Activated T-cell treated with anti-CD3 and anti-CD28 coated beads, Interleukin-2, amount 50 U/mL, for 4 hours (primary cell): ENCODE results near the gene DAP3. TPM values are rescaled to one million over a fixed set of nuclear protein-coding genes. Genes with fewer than 3 reads are reported as not detected.
"Not testable (repeated sequence)": the region's sequence is repeated elsewhere in the genome, so short reads cannot be mapped to it uniquely, and the experiment has no call there.

Experiments used
- ATAC-seq, 2 donors: fragments of 200-7000 bp; cut with Tn5 transposase; one replicate each; pipeline ENCODE4 v1.10.0; 2021
- DNase-seq: peaks from one replicate; pipeline ENCODE4 v3.0.0-alpha.2; 2020
- H3K27me3 Mint-ChIP-seq: one replicate; pipeline ENCODE4 v1.8.0; 2021; ENCODE audit warnings: low read depth, mixed read lengths
- H3K36me3 Mint-ChIP-seq: one replicate; pipeline ENCODE4 v1.8.0; 2022; ENCODE audit warnings: mixed read lengths; ENCODE audit not compliant: insufficient read depth
- H3K4me1 Mint-ChIP-seq: one replicate; pipeline ENCODE4 v1.8.0; 2021; ENCODE audit warnings: low read depth, mixed read lengths
- H3K4me3 Mint-ChIP-seq: one replicate; pipeline ENCODE4 v1.8.0; 2021; ENCODE audit warnings: mild to moderate bottlenecking, moderate library complexity, mixed read lengths
- H3K9me3 Mint-ChIP-seq: one replicate; pipeline ENCODE4 v1.8.0; 2021; ENCODE audit warnings: mixed read lengths
- total RNA-seq, 3 donors: library from RNA; stranded (reverse); gene quantifications; one replicate each; pipeline ENCODE4 v1.2.1, GENCODE V29; 2021

The DAP3 gene
- total RNA-seq, 3 donors from 2014 or later: 194 to 197 (median 196) TPM

DNA sequence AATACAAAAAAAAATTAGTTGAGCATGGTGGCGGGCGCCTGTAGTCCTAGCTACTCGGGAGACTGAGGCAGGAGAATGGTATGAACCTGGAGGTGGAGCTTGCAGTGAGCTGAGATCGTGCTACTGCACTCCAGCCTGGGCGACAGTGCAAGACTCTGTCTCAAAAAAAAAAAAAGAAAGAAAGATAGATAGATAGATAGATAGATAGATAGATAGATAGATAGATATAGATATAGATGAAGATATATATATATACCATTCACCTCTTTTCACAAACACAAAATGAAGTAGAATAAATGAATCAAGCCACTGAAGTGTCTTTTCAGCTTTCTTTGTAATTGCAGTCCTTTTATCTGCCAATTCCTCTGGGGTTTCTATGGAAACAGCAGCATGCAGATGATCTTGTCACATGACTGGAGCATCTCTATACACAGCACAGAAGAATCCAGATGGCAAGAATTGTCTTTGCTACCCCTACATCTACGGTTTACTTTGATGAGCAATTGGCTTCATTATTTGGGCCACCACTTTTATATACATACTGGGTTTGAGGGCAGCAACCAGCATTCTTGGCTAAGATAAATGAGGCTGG is 29.7 kb downstream of the DAP3 start:
- ATAC-seq, H3K36me3 Mint-ChIP-seq, H3K4me1 Mint-ChIP-seq, H3K9me3 Mint-ChIP-seq, H3K27me3 Mint-ChIP-seq, DNase-seq, H3K4me3 Mint-ChIP-seq: not testable (repeated sequence)

DNA sequence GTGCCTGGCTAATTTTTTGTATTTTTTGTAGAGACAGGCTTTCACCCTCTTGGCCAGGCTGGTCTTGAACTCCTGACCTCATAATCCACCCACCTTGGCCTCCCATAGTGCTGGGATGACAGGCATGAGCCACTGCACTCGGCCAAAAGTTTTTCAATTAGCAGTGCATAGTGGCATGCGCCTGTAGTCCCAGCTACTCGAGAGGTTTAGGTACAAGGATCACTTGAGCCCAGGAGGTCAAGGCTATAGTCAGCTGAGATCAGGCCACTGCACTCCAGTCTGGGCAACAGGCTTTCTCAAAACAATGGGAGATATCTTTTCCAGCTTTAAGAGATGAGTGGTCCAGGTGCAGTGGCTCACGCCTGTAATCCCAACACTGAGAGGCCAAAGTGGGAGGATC is 30.8 kb downstream of the DAP3 start:
- Mint-ChIP-seq H3K4me1 (peaks cover 5% of the 10 kb centered on the region), H3K9me3 (no peaks in the 10 kb centered on the region), H3K36me3 (peaks cover 6% of the 10 kb centered on the region), H3K4me3 (no peak overlapping the region), H3K27me3 (no peaks in the 10 kb centered on the region)
- ATAC-seq (no peak), DNase-seq (no peak)

DNA sequence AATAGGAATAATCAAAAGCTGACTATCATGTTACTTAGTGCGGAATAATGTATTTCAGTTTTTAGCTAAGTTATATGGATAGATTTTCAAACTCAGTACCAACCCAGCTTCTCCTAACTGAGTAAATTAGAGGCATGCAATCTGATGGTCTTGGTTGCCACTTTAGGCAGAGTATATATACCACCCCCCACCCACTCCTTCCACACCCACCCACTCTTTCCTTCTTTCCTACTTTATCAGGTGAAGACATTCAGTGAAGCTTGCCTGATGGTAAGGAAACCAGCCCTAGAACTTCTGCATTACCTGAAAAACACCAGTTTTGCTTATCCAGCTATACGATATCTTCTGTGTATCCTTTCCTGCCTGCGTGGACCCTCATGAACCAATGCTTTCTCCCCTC is 36.3 kb downstream of the DAP3 start:
- no peaks in the 10 kb centered on the region for H3K27me3 Mint-ChIP-seq
- H3K36me3 Mint-ChIP-seq: peaks cover 8% of the 10 kb centered on the region
- no peak overlapping the region for H3K4me3 Mint-ChIP-seq
- DNase-seq: no peak
- no peaks in the 10 kb centered on the region for H3K4me1 Mint-ChIP-seq
- ATAC-seq: no peak
- no peaks in the 10 kb centered on the region for H3K9me3 Mint-ChIP-seq

DNA sequence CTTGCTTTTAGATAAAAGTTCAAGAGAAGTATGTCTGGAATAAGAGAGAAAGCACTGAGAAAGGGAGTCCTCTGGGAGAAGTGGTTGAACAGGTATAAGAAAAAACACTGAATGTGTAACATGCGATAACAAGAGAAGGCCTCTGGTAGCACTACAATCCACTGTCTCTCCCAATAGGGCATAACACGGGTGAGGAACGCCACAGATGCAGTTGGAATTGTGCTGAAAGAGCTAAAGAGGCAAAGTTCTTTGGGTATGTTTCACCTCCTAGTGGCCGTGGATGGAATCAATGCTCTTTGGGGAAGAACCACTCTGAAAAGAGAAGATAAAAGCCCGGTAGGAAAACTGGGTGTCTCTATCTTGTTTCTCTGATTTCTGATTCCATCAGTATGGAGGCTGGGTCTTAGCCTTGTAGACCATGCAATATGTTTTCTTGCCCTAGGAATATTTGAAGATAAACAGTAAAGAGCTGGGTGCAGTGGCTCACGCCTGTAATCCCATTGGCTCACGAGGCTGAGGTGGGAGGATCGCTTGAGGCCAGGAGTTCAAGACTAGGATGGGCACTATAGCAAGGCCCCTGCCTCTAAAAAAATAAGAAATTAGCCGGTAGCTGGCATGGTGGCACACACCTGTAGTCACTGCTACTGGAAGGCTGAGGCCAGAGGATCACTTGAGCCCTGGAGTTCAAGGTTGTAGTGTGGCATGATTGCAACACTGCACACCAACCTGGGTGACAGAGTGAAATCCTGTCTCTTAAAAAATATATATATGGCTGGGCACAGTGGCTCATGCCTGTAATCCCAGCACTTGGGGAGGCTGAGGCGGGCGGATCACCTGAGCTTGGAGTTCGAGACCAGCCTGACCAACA is 40.4 kb downstream of the DAP3 start:
- H3K27me3 Mint-ChIP-seq: no peaks in the 10 kb centered on the region
- H3K36me3 Mint-ChIP-seq: peaks cover 17% of the 10 kb centered on the region
- H3K9me3 Mint-ChIP-seq: no peaks in the 10 kb centered on the region
- no peak overlapping the region for H3K4me3 Mint-ChIP-seq
- peak; percentile 11 for DNase-seq
- H3K4me1 Mint-ChIP-seq: no peaks in the 10 kb centered on the region
- ATAC-seq: no peak

DNA sequence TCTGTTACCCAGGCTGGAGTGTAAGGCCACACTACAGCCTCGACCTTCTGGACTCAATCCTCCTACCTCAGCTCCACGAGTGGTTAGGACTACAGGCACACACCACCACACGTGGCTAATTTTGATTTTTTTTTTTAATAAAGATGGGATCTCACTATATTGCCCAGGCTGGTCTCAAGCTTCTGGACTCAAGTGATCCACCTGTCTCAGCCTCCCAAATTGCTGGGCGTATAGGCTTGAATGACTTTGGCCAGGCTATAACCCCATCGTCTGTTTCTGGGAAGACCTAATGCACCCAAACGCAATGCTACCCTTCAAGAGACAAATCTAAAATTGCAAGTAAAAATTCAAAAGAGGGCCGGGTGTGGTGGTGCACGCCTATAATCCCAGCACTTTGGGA is 52.1 kb downstream of the DAP3 start:
- no peak overlapping the region for H3K4me3 Mint-ChIP-seq
- peaks cover 4% of the 10 kb centered on the region for H3K4me1 Mint-ChIP-seq
- H3K27me3 Mint-ChIP-seq: no peaks in the 10 kb centered on the region
- ATAC-seq (no peak), DNase-seq (no peak)
- H3K36me3 Mint-ChIP-seq: peaks cover 16% of the 10 kb centered on the region
- no peaks in the 10 kb centered on the region for H3K9me3 Mint-ChIP-seq

DNA sequence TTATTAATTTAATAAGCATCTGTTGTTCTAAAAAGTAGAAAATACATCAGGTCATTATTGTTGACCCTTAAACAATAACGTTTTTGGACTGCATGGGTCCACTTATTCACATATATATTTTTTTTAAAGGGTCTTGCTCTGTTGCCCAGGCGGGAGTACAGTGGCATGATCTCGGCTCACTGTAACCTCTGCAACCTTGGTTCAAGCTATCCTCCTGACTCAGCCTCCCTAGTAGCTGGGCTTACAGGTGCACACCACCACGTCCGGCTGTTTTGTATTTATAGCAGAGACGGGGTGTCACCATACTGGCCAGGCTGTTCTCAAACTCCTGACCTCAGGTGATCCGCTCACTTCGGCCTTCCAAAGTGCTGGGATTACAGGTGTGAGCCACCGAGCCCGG is 53.0 kb downstream of the DAP3 start:
- Mint-ChIP-seq H3K9me3 (no peaks in the 10 kb centered on the region), H3K27me3 (no peaks in the 10 kb centered on the region), H3K36me3 (peaks cover 14% of the 10 kb centered on the region), H3K4me1 (peaks cover 4% of the 10 kb centered on the region), H3K4me3 (no peak overlapping the region)
- ATAC-seq (no peak), DNase-seq (no peak)

DNA sequence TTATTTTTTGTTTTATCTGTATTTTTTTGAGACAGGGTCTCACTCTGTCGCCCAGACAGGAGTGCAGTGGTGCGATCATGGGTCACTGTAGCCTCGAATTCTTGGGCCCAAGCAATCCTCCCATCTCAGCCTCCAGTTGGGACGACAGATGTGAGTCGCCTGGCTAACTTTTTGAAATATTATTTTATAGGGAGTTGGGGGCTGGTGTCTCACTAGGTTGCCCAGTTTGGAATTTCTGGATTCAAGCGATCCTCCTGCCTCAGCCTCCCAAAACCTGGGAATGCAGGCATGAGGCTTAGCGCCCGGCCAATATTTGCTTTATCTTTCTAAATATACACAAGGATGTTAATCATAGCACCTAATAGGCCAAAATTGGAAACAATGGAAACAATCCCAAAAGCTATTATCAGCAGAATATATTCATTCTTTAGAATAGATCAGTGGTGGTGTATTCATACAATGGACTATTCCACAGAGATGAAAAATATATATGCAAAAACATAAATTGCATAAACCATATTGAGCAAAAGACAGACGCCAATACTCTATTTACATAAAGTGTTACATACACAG is 55.9 kb downstream of the DAP3 start:
- Mint-ChIP-seq H3K27me3 (no peaks in the 10 kb centered on the region), H3K4me1 (peaks cover 6% of the 10 kb centered on the region), H3K9me3 (no peaks in the 10 kb centered on the region), H3K4me3 (peak overlapping the region; percentile 95), H3K36me3 (peaks cover 12% of the 10 kb centered on the region)
- no peak for ATAC-seq
- DNase-seq: no peak

GRCh38 chr1:155745284-155746228 is 56.7 kb downstream of the DAP3 start:
- not testable (repeated sequence) for H3K4me1 Mint-ChIP-seq, H3K9me3 Mint-ChIP-seq, H3K27me3 Mint-ChIP-seq
- peak overlapping the region; percentile 95 for H3K4me3 Mint-ChIP-seq
- ATAC-seq (peak; percentile 95 to 96), DNase-seq (peak; percentile 96)
- H3K36me3 Mint-ChIP-seq: peaks cover 12% of the 10 kb centered on the region

DNA sequence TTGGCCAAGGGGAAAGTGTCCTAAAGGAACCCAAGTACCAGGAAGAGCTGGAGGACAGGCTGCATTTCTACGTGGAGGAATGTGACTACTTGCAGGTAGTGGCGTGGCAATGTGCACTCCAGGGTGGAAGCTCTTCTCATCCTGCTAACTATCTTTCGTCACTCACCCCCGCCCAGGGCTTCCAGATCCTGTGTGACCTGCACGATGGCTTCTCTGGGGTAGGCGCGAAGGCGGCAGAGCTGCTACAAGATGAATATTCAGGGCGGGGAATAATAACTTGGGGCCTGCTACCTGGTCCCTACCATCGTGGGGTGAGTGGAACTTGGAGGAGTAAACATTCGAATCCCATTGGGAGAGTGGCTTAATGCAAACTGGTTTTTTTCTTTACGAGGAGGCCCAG is 58.7 kb downstream of the DAP3 start:
- not testable (repeated sequence) for H3K9me3 Mint-ChIP-seq, H3K4me1 Mint-ChIP-seq, H3K27me3 Mint-ChIP-seq, DNase-seq, ATAC-seq
- peak overlapping the region; percentile 47 for H3K4me3 Mint-ChIP-seq
- H3K36me3 Mint-ChIP-seq: peaks cover 12% of the 10 kb centered on the region

- DNase-seq, H3K27me3 Mint-ChIP-seq, ATAC-seq, H3K9me3 Mint-ChIP-seq, H3K4me1 Mint-ChIP-seq: not testable (repeated sequence)
- Mint-ChIP-seq H3K4me3 (peak overlapping the region; percentile 47), H3K36me3 (peaks cover 13% of the 10 kb centered on the region)
Measured at GRCh38 chr1:155748141-155748540, 59.2 kb downstream of the DAP3 start.

DNA sequence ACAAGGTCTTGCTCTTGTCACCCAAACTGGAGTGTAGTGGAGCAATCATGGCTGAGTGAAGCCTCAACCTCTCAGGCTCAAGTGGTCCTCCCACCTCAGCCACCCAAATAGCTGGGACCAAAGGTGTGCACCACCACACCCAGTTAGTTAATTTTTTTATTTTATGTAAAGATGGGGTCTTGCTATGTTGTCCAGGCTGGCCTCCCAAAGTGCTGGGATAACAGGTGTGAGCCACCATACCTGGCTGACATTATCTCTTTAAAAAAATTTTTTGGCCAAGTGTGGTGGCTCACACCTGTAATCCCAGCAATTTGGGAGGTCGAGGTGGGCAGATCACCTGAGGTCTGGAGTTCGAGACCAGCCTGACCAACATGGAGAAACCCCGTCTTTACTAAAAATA is 70.1 kb downstream of the DAP3 start:
- H3K27me3 Mint-ChIP-seq: not testable (repeated sequence)

GRCh38 chr1:155759966-155760630 is 71.2 kb downstream of the DAP3 start:
- H3K27me3 Mint-ChIP-seq: no peaks in the 10 kb centered on the region
- peaks cover 38% of the 10 kb centered on the region for H3K36me3 Mint-ChIP-seq
- no peak for ATAC-seq
- DNase-seq: no peak
- no peaks in the 10 kb centered on the region for H3K9me3 Mint-ChIP-seq
- H3K4me1 Mint-ChIP-seq: no peaks in the 10 kb centered on the region
- H3K4me3 Mint-ChIP-seq: no peak overlapping the region

More for the DNA sequence above, 70.1 kb downstream of the DAP3 start:
- peaks cover 36% of the 10 kb centered on the region for H3K36me3 Mint-ChIP-seq
- H3K4me1 Mint-ChIP-seq, DNase-seq, ATAC-seq, H3K4me3 Mint-ChIP-seq, H3K9me3 Mint-ChIP-seq: not testable (repeated sequence)

GRCh38 chr1:155760751-155761475 is 72.0 kb downstream of the DAP3 start:
- no peaks in the 10 kb centered on the region for H3K4me1 Mint-ChIP-seq
- H3K4me3 Mint-ChIP-seq: no peak overlapping the region
- ATAC-seq (no peak), DNase-seq (no peak)
- no peaks in the 10 kb centered on the region for H3K9me3 Mint-ChIP-seq
- no peaks in the 10 kb centered on the region for H3K27me3 Mint-ChIP-seq
- H3K36me3 Mint-ChIP-seq: peaks cover 45% of the 10 kb centered on the region
